H1 (cell line): Measurements from ENCODE around the gene MTFR2. TPM values are rescaled to one million over a fixed set of nuclear protein-coding genes. Genes with fewer than 3 reads are reported as not detected.

ENCODE experiments used
- BRCA1 ChIP-seq: IDR thresholded peaks from 2 replicates; pipeline ENCODE4 v1.6.1; 2012; ENCODE audit warnings: low read depth, low read length, improper control_type of control experiment
- CHD2 ChIP-seq: IDR thresholded peaks from 2 replicates; pipeline ENCODE4 v1.6.1; 2012; ENCODE audit warnings: low read length, improper control_type of control experiment
- CTBP2 ChIP-seq: IDR thresholded peaks from 2 replicates; pipeline ENCODE4 v1.7.0; 2011; ENCODE audit warnings: borderline replicate concordance, mild to moderate bottlenecking, moderate library complexity, mixed read lengths, low read length; ENCODE audit not compliant: insufficient read depth, insufficient read length
- EP300 ChIP-seq, 2 experiments: IDR thresholded peaks; 1 replicate in 1 of 2; 2 replicates in 1 of 2; pipeline ENCODE4 v1.6.1; 2011 to 2012; ENCODE audit warnings: low read depth in 2 of 2, low read length in 2 of 2, mild to moderate bottlenecking in 2 of 2, borderline replicate concordance in 1 of 2, inconsistent platforms in 1 of 2, moderate library complexity in 1 of 2
- RBBP5 ChIP-seq: IDR thresholded peaks from 2 replicates; pipeline ENCODE4 v1.7.1; 2012; ENCODE audit warnings: low read depth, mild to moderate bottlenecking, inconsistent platforms, low read length, moderate library complexity, borderline replicate concordance
- SIX5 ChIP-seq: IDR thresholded peaks from 2 replicates; pipeline ENCODE4 v1.6.1; 2011; ENCODE audit warnings: mild to moderate bottlenecking, low read depth, low read length
- SUZ12 ChIP-seq: fragments of 200-600 bp; sonication (generic); IDR thresholded peaks from 2 replicates; pipeline ENCODE4 v1.6.1; 2012; ENCODE audit warnings: mild to moderate bottlenecking, inconsistent platforms, low read length, moderate library complexity, mixed read lengths
- TAF1 ChIP-seq: IDR thresholded peaks from 2 replicates; pipeline ENCODE4 v1.6.1; 2011; ENCODE audit warnings: mild to moderate bottlenecking, low read depth, low read length
- TEAD4 ChIP-seq: IDR thresholded peaks from 2 replicates; pipeline ENCODE4 v1.6.1; 2012; ENCODE audit warnings: low read depth, low read length, inconsistent platforms, mixed read lengths
- YY1 ChIP-seq: IDR thresholded peaks from 2 replicates; pipeline ENCODE4 v1.6.1; 2011; ENCODE audit warnings: low read depth, mild to moderate bottlenecking, low read length
- ZNF274 ChIP-seq: IDR thresholded peaks from 2 replicates; pipeline ENCODE4 v1.7.0; 2012; ENCODE audit warnings: low read length, borderline replicate concordance; ENCODE audit errors: extremely low read depth
- polyA plus RNA-seq, 7 experiments: library from polyadenylated mRNA; depleted of rRNA in 3 of 7; stranded (reverse) in 5 of 7; unstranded in 2 of 7; fragments of >200 nt in 5 of 7; fragments of 200-250 nt in 2 of 7; gene quantifications; 1 replicate in 5 of 7; 2 replicates in 1 of 7; 4 replicates in 1 of 7; pipeline versions ENCODE4 v1.2.1 to v1.2.3, GENCODE V29; 2011 to 2013; ENCODE audit warnings: missing spikeins in 2 of 7, mixed read lengths in 2 of 7
- total RNA-seq: library from RNA; stranded (reverse); fragmentation: NEBNext Ultra II Directional; extraction: Animal tissue kit (Norgen Biotek cat#: 25700); gene quantifications from 2 replicates; pipeline ENCODE4 v1.2.1, GENCODE V29; 2021
- TF ChIP-seq, protein P1 (sequence below): fragments of 300-600 bp; sonication (generic); IDR thresholded peaks from 2 replicates; pipeline ENCODE4 v1.7.1; 2012; ENCODE audit warnings: low read length, moderate library complexity, mild to moderate bottlenecking, inconsistent platforms; ENCODE audit not compliant: insufficient replicate concordance
- TF ChIP-seq, protein P2 (sequence below): IDR thresholded peaks from 2 replicates; pipeline ENCODE4 v1.6.1; 2012; ENCODE audit warnings: inconsistent platforms

The MTFR2 gene
- total and polyA plus RNA-seq, 2 of the 8 experiments (the other 6 are each of a cell fraction or from before 2014, with no cell fraction given), result 8.5 to 10.7 TPM

DNA sequence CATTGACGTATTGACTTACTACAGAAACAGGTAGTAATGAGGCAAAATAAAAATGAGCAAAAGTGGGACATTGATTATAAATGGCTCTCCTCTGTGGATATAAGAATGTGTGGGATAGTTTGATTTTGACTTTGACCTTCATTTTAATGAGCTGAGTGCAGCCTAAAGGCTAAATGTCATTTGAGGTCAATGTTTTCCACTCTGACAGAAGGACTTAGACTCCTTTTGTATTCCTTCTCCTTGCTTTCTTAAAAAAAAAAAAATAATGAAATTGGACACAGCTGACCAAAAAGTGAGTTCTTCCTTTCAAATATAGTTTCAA is 68.6 kb downstream of the MTFR2 start (continued):
- TF ChIP-seq, protein P1, sequence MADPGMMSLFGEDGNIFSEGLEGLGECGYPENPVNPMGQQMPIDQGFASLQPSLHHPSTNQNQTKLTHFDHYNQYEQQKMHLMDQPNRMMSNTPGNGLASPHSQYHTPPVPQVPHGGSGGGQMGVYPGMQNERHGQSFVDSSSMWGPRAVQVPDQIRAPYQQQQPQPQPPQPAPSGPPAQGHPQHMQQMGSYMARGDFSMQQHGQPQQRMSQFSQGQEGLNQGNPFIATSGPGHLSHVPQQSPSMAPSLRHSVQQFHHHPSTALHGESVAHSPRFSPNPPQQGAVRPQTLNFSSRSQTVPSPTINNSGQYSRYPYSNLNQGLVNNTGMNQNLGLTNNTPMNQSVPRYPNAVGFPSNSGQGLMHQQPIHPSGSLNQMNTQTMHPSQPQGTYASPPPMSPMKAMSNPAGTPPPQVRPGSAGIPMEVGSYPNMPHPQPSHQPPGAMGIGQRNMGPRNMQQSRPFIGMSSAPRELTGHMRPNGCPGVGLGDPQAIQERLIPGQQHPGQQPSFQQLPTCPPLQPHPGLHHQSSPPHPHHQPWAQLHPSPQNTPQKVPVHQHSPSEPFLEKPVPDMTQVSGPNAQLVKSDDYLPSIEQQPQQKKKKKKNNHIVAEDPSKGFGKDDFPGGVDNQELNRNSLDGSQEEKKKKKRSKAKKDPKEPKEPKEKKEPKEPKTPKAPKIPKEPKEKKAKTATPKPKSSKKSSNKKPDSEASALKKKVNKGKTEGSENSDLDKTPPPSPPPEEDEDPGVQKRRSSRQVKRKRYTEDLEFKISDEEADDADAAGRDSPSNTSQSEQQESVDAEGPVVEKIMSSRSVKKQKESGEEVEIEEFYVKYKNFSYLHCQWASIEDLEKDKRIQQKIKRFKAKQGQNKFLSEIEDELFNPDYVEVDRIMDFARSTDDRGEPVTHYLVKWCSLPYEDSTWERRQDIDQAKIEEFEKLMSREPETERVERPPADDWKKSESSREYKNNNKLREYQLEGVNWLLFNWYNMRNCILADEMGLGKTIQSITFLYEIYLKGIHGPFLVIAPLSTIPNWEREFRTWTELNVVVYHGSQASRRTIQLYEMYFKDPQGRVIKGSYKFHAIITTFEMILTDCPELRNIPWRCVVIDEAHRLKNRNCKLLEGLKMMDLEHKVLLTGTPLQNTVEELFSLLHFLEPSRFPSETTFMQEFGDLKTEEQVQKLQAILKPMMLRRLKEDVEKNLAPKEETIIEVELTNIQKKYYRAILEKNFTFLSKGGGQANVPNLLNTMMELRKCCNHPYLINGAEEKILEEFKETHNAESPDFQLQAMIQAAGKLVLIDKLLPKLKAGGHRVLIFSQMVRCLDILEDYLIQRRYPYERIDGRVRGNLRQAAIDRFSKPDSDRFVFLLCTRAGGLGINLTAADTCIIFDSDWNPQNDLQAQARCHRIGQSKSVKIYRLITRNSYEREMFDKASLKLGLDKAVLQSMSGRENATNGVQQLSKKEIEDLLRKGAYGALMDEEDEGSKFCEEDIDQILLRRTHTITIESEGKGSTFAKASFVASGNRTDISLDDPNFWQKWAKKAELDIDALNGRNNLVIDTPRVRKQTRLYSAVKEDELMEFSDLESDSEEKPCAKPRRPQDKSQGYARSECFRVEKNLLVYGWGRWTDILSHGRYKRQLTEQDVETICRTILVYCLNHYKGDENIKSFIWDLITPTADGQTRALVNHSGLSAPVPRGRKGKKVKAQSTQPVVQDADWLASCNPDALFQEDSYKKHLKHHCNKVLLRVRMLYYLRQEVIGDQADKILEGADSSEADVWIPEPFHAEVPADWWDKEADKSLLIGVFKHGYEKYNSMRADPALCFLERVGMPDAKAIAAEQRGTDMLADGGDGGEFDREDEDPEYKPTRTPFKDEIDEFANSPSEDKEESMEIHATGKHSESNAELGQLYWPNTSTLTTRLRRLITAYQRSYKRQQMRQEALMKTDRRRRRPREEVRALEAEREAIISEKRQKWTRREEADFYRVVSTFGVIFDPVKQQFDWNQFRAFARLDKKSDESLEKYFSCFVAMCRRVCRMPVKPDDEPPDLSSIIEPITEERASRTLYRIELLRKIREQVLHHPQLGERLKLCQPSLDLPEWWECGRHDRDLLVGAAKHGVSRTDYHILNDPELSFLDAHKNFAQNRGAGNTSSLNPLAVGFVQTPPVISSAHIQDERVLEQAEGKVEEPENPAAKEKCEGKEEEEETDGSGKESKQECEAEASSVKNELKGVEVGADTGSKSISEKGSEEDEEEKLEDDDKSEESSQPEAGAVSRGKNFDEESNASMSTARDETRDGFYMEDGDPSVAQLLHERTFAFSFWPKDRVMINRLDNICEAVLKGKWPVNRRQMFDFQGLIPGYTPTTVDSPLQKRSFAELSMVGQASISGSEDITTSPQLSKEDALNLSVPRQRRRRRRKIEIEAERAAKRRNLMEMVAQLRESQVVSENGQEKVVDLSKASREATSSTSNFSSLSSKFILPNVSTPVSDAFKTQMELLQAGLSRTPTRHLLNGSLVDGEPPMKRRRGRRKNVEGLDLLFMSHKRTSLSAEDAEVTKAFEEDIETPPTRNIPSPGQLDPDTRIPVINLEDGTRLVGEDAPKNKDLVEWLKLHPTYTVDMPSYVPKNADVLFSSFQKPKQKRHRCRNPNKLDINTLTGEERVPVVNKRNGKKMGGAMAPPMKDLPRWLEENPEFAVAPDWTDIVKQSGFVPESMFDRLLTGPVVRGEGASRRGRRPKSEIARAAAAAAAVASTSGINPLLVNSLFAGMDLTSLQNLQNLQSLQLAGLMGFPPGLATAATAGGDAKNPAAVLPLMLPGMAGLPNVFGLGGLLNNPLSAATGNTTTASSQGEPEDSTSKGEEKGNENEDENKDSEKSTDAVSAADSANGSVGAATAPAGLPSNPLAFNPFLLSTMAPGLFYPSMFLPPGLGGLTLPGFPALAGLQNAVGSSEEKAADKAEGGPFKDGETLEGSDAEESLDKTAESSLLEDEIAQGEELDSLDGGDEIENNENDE, result no peak
- TF ChIP-seq RBBP5 (no peak), ZNF274 (no peak), SUZ12 (no peak), BRCA1 (no peak), TAF1 (no peak), CHD2 (no peak), EP300 (IDR thresholded peaks at IDR 0.05; ENCODE audit: borderline replicate concordance in 1 of 2, low read depth in 2 of 2, low read length in 2 of 2) (no peak), SIX5 (no peak), YY1 (no peak), CTBP2 (no peak), TEAD4 (no peak)
- TF ChIP-seq, protein P2, sequence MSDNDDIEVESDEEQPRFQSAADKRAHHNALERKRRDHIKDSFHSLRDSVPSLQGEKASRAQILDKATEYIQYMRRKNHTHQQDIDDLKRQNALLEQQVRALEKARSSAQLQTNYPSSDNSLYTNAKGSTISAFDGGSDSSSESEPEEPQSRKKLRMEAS, result no peak
